RCC 7860 (cell line): Measurements from ENCODE around the gene ZFP92.
A peak's percentile ranks its signal among the peaks of the same experiment; 100 is the strongest.
"Not testable (repeated sequence)": the region's sequence is repeated elsewhere in the genome, so short reads cannot be mapped to it uniquely, and the experiment has no call there.

Experiments
- DNase-seq: peaks from one replicate; pipeline ENCODE4 v3.0.0-alpha.2; 2015; ENCODE audit warnings: low spot score
- FAIRE-seq: peaks from 2 replicates; lab custom pipeline; 2012; peaks lifted over from hg19 to GRCh38; lab: Jason Lieb, UNC

ZFP92 gene

DNA sequence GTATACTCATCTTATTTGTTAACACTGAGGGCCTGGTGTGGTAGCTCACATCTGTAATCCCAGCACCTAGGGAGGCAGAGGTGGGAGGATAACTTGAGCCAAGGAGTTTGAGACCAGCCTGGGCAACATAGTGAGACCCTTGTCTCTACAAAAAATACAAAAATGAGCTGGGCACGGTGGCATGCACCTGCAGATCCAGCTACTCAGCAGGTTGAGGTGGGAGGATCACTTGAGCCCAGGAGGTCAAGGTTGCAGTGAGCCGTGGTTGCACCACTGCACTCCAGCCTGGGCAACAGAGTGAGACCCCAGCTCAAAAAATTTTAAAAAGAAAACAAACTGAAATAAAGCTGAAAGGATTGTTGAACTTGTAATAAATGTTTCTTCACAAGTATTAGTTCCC is 26.3 kb upstream of the ZFP92 start:
- DNase-seq, FAIRE-seq: not testable (repeated sequence)

DNA sequence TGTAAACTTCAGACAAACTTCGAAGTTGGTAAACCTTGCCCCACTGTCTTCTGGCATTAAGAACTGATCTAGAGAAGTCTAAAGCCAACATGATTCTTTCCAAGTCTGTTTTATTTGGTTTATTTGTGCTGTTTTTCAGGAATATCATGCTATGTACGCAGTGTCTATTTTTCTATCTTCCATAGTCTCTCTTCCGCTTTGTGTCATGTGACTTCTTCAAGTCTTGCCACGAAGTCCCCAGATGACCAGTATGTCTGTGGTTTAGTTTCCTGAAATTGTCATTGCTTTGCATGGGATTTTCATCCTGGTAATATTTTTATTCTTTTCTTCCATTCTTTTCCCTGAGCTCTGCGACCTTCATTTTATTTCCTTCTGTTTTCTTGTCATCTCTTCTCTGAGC is 25.2 kb upstream of the ZFP92 start:
- DNase-seq (no peak), FAIRE-seq (no peak)

DNA sequence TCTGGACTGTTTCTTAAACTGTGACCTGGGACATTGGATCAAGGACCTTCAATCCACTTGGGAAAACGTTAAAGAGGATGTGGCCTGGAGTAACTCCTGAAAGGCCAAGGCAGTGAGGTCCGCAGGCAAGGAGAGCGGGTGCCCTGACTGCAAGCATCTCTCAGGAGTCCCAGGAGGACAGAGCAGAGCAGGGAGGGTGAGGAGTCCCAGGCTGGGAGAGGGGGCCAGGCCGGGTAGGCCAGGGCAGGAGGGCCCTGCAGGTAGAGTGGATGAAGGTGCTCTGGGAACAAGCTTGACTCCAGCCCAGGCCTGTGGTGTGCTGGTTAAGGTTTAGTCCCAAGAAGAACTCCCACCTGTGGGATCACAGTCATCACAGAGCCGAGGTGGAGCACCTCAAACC is 23.9 kb upstream of the ZFP92 start:
- DNase-seq (no peak), FAIRE-seq (no peak)

DNA sequence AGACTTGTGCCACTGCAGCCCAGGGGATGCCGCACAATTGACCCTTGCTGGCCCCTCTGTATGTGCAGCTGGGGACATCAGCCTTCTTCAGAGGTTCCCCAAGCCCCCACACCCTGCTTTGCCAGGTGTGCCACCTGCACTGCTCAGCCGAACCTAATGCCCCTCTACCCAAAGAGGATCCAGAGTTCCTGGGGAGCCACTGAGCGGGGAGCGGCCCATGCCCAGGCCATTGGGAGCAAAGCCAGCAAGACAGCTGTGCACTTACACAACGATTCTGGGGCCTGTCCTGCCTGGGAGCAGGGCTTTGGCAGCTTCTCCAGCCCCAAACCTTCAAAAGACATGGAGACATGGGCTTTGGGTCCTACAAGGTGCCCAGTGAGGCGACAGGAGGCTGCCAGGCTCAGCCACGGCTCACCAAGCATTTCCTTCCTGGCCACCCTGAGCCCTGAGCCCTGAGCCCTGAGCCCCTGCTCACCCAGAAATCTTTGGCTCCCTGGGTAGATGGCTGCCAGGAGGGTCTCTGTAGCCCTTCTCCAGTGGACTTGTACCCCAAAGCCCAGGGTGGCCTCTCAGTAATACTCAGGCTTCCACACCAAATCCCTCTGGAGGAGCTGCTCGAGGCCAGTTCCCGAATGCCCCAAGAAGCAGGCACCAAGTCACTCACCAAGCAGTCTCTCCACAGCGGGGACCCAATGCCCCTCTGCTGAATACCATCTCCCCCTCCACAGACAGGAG is 23.1 kb upstream of the ZFP92 start:
- DNase-seq (no peak), FAIRE-seq (no peak)

DNA sequence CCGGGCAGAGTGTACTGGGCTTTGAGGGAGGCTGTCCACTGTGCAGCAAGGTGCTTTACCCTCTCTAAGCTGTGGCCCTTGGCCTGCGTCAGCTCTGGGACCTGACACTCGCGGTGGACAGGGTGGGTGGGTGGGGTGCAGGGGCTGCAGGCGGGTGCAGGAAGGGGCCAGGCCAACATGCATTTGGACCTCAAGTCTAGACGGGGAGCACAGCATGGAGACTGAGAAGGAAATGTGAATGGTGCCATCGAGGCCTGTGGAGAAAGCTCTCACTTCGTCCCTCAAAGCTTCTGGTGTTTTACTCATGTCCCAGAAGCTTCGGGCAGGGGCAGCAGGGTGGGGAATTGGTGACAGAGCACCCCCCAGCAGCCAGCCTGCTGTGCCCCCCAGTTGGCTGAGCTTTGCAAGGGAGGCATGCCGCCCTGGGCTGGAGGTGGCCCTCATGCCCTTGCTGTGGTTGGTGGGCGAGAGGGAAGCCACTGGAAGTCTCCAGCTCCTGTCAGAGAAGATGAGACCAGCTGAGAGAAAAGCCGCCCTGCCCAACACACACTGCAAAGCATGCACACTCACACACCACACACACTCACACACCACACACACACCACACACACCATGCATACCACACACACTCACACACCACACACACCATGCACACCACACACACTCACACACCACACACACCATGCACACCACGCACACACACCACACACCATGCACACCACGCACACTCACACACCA is 22.4 kb upstream of the ZFP92 start:
- DNase-seq = no peak
- no peak for FAIRE-seq

DNA sequence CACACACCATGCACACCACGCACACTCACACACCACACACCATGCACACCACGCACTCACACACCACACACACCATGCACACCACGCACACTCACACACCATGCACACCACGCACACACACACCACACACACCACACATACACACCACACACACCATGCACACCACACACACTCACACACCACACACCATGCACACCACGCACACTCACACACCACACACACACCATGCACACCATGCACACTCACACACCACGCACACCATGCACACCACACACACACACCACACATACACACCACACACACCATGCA is 21.9 kb upstream of the ZFP92 start:
- not testable (repeated sequence) for FAIRE-seq, DNase-seq

DNA sequence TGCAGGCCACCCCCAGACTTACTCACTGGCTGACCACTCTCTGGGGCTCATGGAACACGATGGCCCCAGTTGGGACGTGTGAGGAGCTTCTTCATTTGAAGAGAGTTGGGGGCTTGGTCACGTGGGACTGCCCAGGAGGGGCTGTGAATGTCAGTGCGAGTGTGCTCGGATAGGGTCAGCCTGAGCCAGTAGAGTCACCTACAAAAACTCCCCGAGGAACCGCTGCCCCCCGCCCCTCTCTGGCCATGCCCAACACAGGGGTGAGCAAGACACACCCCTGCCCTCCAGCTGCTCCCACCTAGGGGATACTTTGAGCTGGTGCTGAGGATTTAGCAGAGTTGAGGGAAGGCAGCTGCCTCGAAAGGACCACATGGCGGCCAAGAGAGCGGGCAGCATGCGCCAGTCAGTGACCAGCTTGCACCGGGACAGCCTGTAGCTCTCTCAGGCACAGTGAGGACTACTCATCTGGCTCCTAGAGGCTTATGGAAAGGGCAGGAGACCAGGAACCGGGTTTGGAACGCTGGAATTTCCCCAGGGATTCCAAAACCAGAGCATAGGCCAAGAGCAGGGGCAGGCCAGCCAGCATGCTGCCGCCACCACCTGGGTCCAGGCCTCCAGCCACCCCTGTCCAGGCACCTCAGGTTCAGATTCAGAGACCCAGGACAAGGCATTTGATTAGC is 18.5 kb upstream of the ZFP92 start:
- no peak for FAIRE-seq

DNA sequence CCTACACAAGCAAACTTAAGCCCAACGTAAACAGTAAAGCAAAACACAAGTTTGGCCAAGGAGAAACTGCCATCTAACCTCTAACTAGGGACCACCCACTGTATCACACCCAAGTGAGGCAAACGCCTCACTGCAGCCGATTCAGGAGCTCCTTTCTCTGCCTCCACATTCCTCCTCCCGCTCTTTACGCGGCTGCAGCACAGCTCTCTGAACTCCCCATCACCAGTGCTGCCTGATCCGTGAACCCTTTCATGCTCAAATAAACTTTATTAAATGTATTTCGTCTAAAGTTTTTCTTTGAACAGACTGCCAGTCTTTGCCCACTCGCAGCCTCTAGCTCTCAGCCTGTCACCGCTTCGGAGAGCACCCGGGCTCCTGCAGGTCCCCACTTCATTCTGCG is 16.7 kb upstream of the ZFP92 start:
- FAIRE-seq = no peak

More for the DNA sequence above, 18.5 kb upstream of the ZFP92 start:
- no peak for DNase-seq

DNA sequence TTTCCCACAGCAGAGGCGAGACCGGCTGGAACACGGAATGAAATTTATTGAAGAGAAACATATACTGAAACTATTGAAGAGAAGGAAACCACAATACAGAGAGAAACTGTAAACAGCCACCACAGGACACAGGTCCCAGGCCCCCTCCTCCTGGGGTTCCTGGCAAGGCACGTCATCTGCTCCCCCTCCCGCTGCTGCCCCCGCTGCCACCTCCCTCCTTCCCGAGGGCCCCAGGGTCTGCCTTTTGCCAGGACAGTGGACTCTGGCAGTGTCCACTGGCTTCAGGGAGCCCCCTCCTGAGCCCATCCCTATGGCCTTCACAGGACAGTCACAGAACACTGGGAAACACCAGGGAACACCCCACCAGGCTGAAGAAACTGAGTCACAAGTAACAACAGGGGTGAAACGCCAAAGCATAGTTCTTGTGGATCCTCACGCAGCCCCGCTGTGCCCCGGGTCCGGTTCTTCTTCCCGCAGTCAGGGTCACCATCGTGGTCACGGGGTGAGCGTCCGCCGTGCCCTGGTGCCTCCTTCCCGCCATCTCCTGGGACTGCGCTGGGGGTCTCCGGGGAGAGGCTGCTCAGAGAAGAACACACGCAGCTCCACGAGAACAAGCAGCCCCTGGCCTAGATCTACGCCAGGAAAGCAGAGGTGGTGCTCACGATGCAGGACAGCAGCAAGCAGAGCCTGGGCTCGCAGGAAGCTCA is 15.5 kb upstream of the ZFP92 start:
- DNase-seq = no peak
- FAIRE-seq = no peak

More for the DNA sequence above, 16.7 kb upstream of the ZFP92 start:
- no peak for DNase-seq

DNA sequence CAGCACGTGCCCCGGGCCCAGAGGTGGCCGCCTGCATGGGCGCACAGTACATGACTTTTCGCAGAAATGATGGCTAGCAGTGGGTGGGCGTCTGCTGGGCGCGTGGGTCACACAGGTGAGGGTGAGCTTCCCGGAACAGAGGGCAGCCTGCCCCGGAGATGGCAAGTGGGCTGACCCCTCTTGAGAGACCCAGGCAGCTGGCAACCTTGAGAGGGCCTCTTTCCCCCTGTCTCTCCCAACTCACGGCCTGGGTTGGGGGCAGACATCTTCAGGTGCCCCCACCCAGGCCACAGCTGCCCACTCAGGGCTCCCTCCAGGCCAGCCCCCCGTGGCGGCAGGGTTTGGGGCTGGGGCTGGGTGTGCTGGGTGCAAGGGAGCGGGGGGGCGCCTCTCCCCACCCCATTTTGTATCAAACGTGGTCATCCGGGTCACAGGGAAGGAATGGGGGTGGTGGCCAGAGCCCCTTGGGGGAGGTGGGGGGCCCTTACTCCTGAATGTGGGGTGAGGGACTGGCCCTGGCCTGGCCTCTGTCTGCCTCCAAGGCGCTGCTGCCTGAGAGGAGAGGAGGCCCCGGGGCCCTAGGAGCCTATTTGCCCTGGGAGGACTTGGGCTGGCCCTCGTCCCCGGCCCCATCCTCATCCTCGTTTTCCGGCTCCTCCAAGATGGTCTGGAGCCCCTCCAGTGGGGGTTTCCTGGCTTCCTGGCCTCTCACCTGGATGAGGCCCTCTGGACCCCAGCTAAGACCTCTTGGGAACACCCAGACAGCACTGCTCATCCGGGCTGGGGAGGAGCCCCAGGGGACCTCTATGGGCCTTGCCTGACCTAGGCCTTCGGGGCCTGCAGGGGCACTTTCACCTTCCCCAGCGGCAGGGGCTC is 14.7 kb upstream of the ZFP92 start:
- FAIRE-seq (no peak), DNase-seq (no peak)

DNA sequence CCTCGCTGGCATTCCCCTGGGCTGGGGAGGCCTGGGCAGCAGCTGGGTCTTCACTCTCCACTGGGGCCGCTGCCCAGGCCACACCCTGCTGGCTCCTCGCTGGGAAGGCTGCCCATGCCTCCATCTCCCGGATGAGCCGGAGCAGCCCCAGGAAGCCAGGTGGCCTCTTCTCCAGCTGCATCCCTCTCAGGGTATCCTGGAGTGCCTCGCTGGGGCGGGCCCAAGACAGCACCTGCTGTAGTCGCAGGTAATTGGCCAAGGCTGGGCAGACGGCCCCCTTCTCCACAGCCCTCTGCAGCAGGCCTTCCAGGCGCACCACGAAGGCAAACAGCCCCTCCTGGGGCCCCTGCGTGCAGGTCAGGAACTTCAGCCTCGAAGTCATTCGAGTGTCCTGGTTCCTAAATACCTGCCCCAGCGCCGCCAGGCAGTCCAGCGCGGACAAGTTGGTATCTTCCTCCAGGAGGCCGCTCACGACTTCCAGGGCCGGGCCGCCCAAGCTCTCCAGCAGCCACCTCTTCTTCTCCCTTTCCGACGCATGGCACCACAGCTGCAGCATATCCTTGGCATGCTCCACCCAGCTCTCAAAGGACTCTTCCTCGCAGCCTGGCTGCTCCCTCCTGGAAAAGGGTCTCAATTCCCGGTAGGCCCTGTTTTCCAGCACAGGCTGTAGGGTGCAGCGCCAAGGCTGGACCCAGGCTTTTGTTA is 13.9 kb upstream of the ZFP92 start:
- FAIRE-seq (no peak), DNase-seq (no peak)

DNA sequence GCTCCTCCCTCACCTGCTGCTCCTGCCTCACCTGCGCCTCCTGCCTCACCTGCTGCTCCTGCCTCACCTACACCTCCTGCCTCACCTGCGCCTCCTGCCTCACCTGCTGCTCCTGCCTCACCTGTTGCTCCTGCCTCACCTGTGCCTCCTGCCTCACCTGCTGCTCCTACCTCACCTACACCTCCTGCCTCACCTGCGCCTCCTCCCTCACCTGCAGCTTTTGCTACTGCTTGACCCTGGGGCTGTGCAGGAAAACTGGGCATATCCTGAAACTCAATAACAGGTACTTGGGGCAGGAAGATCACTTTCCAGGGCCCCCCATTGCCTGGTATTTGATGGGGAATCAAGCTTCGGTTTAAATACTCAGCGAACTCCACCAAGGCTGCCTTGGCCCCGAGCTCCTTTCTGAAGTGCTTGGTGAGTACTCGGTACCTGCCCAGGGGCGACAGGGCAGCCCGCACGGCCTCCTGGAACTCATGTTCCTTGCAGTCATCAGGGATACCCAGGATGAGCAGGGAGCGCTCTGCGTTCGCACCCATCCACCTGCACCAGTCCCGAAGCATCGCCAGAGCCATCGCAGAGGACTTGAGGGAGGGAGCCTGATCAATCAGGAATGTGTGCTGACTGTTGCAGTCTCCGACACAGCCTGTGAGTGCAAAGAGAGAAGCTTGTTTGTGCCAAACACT is 12.9 kb upstream of the ZFP92 start:
- no peak for FAIRE-seq
- DNase-seq = no peak

DNA sequence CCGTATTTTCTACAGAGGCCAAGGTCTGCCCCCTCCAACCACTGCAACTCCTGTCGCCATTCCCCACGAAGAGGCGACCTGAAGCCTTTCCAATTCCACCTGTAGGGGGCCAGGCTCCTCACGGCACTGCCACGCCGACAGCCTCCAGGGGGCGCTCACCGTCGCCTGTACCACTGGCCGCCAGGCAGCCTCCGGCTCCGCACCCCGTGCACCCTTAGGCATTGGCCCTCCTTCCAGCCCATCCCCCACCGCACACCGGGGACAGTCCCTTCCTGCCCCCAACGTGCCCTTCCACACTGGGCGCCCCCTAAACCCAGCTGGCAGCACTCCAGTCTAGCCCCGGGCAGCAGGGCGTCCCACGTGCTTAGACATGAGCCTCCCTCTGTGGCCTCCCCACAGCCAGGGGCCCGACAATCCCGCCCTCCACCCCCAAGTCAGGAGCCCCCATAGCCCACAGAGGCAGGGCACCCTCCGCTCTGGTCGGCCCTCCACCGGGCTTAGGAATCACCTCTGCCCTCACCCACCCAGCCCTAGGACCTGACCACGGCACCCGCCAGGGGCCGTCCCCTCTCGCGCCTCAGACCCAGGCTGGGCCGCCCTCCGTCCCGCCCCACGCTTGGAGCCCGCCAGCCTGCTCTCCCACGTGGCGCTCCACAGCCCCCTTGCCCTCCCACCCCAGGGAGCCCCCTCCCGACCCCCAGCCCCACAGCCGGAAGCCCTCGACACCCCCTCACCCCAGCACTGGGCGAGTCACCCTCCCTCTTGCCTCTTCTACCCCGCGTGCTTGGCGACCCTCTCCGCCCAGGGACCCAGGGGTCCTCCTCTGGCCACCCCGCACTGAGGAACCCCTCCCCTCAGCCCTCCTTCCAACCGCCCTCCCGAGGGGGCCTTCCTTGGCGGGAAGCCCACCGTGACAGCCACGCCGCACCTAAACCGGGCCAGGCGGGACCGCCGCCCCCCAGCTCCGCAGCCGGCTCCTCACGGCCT is 10.8 kb upstream of the ZFP92 start:
- DNase-seq (peak; percentile 10), FAIRE-seq (no peak)

DNA sequence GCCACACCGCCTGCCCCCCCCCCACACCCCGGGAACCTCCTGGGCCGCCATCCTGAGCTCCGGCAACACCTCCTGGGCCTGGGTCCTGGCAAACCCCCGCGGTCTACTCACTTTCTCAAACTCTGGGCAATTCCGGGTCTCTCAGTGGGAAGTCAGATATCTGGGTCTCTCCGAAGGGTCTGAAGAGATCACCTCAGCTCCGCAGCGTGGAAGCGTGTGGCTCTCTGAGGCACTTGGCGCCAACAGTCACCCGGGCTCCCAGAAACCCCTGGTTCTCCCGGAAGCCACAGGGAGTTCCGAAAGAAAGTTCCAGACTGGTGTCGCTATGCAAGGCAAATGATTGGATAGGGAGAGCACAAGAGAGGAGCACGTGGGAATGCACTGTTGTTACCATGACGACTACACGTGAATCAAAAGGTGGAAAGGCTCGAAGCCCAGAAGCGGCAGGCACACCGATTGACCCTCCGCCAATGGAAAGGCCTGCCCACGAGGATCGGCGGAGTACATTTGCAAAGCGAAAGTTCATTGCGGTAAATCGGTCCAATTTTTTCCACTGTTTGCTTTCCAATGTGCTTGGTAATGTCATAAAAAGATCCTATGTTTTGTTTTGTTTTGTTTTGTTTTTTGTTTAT is 10.0 kb upstream of the ZFP92 start, which contains the start of gene PNMA6E:
TSS of gene PNMA6E (minus strand) at position 218 of the 632 bp plus-strand sequence. CDS start 2,501 bp downstream, outside the sequence.
- FAIRE-seq (no peak), DNase-seq (no peak)

DNA sequence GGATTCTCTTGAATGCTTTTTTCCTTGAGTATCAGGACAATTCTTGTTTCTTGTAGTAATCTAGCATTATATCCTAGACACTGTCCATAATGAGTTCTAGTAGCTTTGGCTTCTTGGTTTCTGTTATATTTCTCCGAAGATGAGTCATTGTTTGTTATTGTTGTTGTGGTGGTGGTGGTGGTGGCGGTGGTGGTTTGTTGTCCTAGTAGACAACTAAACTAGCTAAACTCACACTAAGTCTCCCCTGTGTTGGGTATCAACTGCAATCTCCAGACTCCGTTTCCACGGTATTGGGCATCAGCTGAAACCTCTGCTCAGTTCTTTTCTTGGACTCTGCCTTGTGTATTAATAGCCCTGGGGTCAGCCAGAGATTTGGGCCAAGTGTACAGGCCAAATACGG is 6.9 kb upstream of the ZFP92 start:
- DNase-seq = not testable (repeated sequence)

DNA sequence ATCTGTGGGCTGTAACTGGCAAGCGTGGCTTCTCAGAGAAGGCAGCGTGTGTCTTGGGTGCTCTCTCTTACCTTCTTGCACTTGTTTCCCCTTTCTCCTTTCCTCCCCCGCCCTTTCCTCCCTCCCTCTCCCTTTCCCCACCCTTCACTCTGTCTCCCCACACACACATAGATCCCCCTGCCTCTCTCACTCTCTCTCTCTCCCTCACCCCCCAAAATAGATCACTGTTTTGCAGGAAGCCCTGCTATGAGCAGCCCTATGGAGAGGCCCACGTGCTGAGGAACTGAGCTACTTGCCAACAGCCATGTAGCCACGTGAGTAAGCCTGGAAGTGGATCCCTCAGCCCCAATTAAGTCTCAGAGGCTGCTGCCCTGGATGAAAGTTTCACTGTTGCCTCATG is 5.8 kb upstream of the ZFP92 start:
- FAIRE-seq (no peak), DNase-seq (no peak)

More for the DNA sequence above, 6.9 kb upstream of the ZFP92 start:
- FAIRE-seq = not testable (repeated sequence)

DNA sequence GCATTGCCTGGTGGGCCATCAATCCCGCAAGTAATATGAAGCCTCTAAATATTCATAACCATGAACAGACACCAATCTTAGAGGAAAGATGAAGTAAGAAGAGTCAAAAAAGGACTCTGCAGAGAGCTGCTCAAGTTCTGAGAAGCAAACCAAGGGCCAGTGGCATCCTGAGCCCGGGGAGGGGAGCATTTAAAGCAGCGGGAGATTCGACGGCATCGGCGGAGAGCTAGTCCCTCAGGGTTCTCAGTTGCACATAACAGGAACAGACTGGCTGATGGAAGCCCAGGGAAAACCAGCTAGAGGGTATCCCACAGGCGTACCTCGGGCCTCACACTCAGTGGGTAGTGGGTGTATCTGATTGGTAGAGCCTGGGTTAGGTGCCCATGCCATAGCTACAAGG is 5.3 kb upstream of the ZFP92 start:
- DNase-seq = no peak
- no peak for FAIRE-seq
